Hepatocyte (in vitro differentiated cells): ENCODE results near the gene RDX. TPM values are rescaled to one million over a fixed set of nuclear protein-coding genes. Genes with fewer than 3 reads are reported as not detected.

Experiments used
- DNase-seq: peaks from one replicate; pipeline ENCODE4 v3.0.0-alpha.2; 2016; ENCODE audit warnings: low spot score
- H2AFZ ChIP-seq: fragments of 200-600 bp; sonication (generic); 2 replicates; pipeline ENCODE4 v1.6.0; 2016; ENCODE audit warnings: antibody characterized with exemption, mild to moderate bottlenecking
- H3K27ac ChIP-seq: fragments of 200-600 bp; sonication (generic); 2 replicates; pipeline ENCODE4 v1.5.1; 2016; ENCODE audit warnings: mild to moderate bottlenecking
- H3K27me3 ChIP-seq: fragments of 200-600 bp; sonication (generic); 2 replicates; pipeline ENCODE4 v1.6.1; 2016
- H3K36me3 ChIP-seq: fragments of 200-600 bp; sonication (generic); replicated peaks from 2 replicates; pipeline ENCODE4 v1.5.1; 2016; ENCODE audit warnings: low read depth; ENCODE audit not compliant: insufficient read depth
- H3K4me1 ChIP-seq: fragments of 200-600 bp; sonication (generic); 2 replicates; pipeline ENCODE4 v1.5.1; 2016; ENCODE audit warnings: mild to moderate bottlenecking, moderate library complexity; ENCODE audit not compliant: insufficient read depth
- H3K4me2 ChIP-seq: fragments of 200-600 bp; sonication (generic); 2 replicates; pipeline ENCODE4 v1.6.0; 2016
- H3K4me3 ChIP-seq: fragments of 200-600 bp; sonication (generic); 2 replicates; pipeline ENCODE4 v1.5.1; 2016; ENCODE audit warnings: mild to moderate bottlenecking
- H3K79me2 ChIP-seq: fragments of 200-600 bp; sonication (generic); 2 replicates; pipeline ENCODE4 v1.6.0; 2017; ENCODE audit warnings: mild to moderate bottlenecking
- H3K9me2 ChIP-seq: fragments of 200-600 bp; sonication (generic); replicated peaks from 2 replicates; pipeline ENCODE4 v1.6.0; 2017; ENCODE audit warnings: mild to moderate bottlenecking; ENCODE audit not compliant: insufficient read depth
- H3K9me3 ChIP-seq: fragments of 200-600 bp; sonication (generic); 2 replicates; pipeline ENCODE4 v1.5.1; 2016; ENCODE audit warnings: low read depth, mild to moderate bottlenecking
- H4K20me1 ChIP-seq: fragments of 200-600 bp; sonication (generic); 2 replicates; pipeline ENCODE4 v1.6.0; 2016; ENCODE audit warnings: mild to moderate bottlenecking; ENCODE audit not compliant: insufficient read depth, poor library complexity, severe bottlenecking
- EZH2 ChIP-seq: fragments of 200-600 bp; sonication (generic); IDR thresholded peaks from 2 replicates; pipeline ENCODE4 v1.6.1; 2016; ENCODE audit warnings: antibody characterized with exemption, mild to moderate bottlenecking, borderline replicate concordance
- EZH2phosphoT487 ChIP-seq: fragments of 200-600 bp; sonication (generic); IDR thresholded peaks from one replicate; pipeline ENCODE4 v1.6.1; 2018; ENCODE audit warnings: antibody characterized with exemption, mild to moderate bottlenecking, low read depth, moderate library complexity; ENCODE audit not compliant: unreplicated experiment, severe bottlenecking
- WGBS: methylation state at CpG from one replicate; pipeline ENCODE4 v1.1.6; 2016; ENCODE audit warnings: low lambda C conversion rate; ENCODE audit errors: missing lambda C conversion rate; 5-methylcytosine and 5-hydroxymethylcytosine counted together
- polyA plus RNA-seq: library from polyadenylated mRNA; unstranded; fragments of >200 nt; fragmentation: Nextera tagmentation; extraction: Ambion mirVana; gene quantifications from 2 replicates; pipeline ENCODE4 v1.2.1, GENCODE V29; 2016
- total RNA-seq: library from RNA; depleted of rRNA; stranded (reverse); fragments of >200 nt; gene quantifications from 2 replicates; pipeline ENCODE4 v1.2.3, GENCODE V29; 2014
- TF ChIP-seq, protein P1 (sequence below): fragments of 200-600 bp; sonication (generic); IDR thresholded peaks from 2 replicates; pipeline ENCODE4 v1.5.1; 2016; ENCODE audit warnings: antibody characterized with exemption, mild to moderate bottlenecking; ENCODE audit not compliant: poor library complexity

Gene RDX
- total and polyA plus RNA-seq, 2 experiments from 2014 or later: 106 to 143 TPM

DNA sequence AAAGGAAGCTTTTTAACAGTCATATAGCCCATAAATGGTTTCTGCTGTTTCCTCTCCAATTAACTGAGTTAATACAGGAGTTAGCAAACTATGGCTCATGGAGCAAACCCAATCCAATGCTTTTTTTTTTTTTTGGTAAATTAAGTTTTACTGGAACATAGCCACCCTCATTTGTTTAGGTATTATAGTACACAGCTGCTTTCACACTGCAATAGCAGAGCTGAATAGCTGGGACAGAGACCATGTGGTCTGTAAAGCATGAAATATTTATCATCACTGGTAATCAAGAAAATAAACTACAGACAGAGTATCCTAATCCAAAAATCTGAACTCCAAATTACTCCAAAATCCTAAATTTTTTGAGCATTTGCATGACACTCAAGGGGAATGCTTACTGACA, 53.7 kb downstream of the RDX start:
- H3K4me2 ChIP-seq: no peak overlapping the region
- no peak overlapping the region for H3K4me3 ChIP-seq
- H3K36me3 ChIP-seq: peaks cover 2% of the 10 kb centered on the region
- no peaks in the 10 kb centered on the region for H3K9me2 ChIP-seq
- no peak overlapping the region for H3K27ac ChIP-seq
- H3K4me1 ChIP-seq: no peaks in the 10 kb centered on the region
- no peak overlapping the region for H2AFZ ChIP-seq
- DNase-seq: no peak
- peaks cover 14% of the 10 kb centered on the region for H3K79me2 ChIP-seq
- no peaks in the 10 kb centered on the region for H3K9me3 ChIP-seq
- no peaks in the 10 kb centered on the region for H4K20me1 ChIP-seq
- TF ChIP-seq EZH2 (no peak), EZH2phosphoT487 (no peak)
- TF ChIP-seq, protein P1, sequence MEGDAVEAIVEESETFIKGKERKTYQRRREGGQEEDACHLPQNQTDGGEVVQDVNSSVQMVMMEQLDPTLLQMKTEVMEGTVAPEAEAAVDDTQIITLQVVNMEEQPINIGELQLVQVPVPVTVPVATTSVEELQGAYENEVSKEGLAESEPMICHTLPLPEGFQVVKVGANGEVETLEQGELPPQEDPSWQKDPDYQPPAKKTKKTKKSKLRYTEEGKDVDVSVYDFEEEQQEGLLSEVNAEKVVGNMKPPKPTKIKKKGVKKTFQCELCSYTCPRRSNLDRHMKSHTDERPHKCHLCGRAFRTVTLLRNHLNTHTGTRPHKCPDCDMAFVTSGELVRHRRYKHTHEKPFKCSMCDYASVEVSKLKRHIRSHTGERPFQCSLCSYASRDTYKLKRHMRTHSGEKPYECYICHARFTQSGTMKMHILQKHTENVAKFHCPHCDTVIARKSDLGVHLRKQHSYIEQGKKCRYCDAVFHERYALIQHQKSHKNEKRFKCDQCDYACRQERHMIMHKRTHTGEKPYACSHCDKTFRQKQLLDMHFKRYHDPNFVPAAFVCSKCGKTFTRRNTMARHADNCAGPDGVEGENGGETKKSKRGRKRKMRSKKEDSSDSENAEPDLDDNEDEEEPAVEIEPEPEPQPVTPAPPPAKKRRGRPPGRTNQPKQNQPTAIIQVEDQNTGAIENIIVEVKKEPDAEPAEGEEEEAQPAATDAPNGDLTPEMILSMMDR: no peak
- no peaks in the 10 kb centered on the region for H3K27me3 ChIP-seq

DNA sequence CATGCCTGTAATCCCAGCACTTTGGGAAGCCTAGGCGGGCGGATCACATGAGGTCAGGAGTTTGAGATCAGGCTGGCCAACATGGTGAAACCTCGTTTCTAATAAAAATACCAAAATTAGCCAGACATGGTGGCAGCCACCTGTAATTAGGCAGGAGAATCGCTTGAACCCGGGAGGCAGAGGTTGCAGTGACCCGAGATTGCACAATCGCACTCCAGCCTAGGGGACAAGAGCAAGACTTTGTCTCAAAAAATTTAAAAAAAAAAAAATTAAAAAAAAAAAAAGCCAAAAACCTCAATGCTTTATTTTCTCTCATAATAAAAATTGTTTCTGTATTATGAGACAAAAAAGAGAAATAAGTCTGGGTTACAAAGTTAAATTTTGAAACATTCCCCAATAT, 54.2 kb downstream of the RDX start:
- H3K79me2 ChIP-seq: peaks cover 14% of the 10 kb centered on the region
- no peak overlapping the region for H3K4me2 ChIP-seq
- H3K9me2 ChIP-seq: no peaks in the 10 kb centered on the region
- H2AFZ ChIP-seq: no peak overlapping the region
- peaks cover 6% of the 10 kb centered on the region for H3K36me3 ChIP-seq
- 97% methylated on average over 7 of the region's 7 CpGs for WGBS
- no peak overlapping the region for H3K4me3 ChIP-seq
- no peaks in the 10 kb centered on the region for H4K20me1 ChIP-seq
- no peaks in the 10 kb centered on the region for H3K9me3 ChIP-seq
- no peaks in the 10 kb centered on the region for H3K27me3 ChIP-seq
- DNase-seq: no peak
- no peak overlapping the region for H3K27ac ChIP-seq
- TF ChIP-seq EZH2phosphoT487 (no peak), EZH2 (no peak)
- TF ChIP-seq, protein P1: no peak
- H3K4me1 ChIP-seq: no peaks in the 10 kb centered on the region

DNA sequence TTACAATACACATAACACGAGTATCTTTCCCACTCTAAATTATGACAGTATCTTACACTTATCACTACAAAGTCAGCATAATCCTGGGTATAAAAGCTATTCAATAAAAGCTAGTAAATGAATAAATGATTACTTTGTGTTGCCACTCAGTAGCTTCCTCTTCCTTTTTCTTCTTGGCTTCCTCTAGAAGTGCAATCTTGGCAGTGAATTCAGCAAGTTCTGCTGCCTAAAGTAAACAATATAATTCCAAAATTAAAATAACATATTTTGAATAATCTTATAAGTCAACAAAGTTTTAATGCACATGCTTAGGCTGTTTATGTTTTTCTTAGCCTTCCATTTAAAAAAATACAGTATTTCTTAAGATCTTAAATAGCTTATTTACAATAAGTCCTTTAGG, 60.4 kb downstream of the RDX start:
- Histone ChIP-seq H3K79me2 (peaks cover 8% of the 10 kb centered on the region), H3K27ac (no peak overlapping the region), H3K27me3 (no peaks in the 10 kb centered on the region), H3K4me3 (no peak overlapping the region), H3K4me1 (no peaks in the 10 kb centered on the region), H4K20me1 (no peaks in the 10 kb centered on the region), H3K4me2 (no peak overlapping the region), H3K9me2 (no peaks in the 10 kb centered on the region), H3K9me3 (no peaks in the 10 kb centered on the region), H2AFZ (no peak overlapping the region), H3K36me3 (peaks cover 12% of the 10 kb centered on the region)
- DNase-seq: no peak
- TF ChIP-seq, protein P1: no peak
- 89% methylated on average over 1 of the region's 1 CpG for WGBS

GRCh38 chr11:110230377-110230776, 66.0 kb downstream of the RDX start:
- H3K27me3 ChIP-seq: no peaks in the 10 kb centered on the region
- no peak overlapping the region for H3K27ac ChIP-seq
- WGBS: 91% methylated on average over 3 of the region's 3 CpGs
- no peaks in the 10 kb centered on the region for H3K9me2 ChIP-seq
- no peaks in the 10 kb centered on the region for H3K9me3 ChIP-seq
- no peaks in the 10 kb centered on the region for H4K20me1 ChIP-seq
- no peak overlapping the region for H3K4me3 ChIP-seq
- no peak overlapping the region for H2AFZ ChIP-seq
- H3K36me3 ChIP-seq: peaks cover 3% of the 10 kb centered on the region
- no peaks in the 10 kb centered on the region for H3K79me2 ChIP-seq
- H3K4me2 ChIP-seq: no peak overlapping the region
- no peaks in the 10 kb centered on the region for H3K4me1 ChIP-seq
- no peak for TF ChIP-seq EZH2
- TF ChIP-seq, protein P1: no peak
- TF ChIP-seq EZH2phosphoT487: no peak
- no peak for DNase-seq
